SK-N-SH treated with all-trans-retinoic acid at 6 μM for 48 hours (cell line): ENCODE measurements around the gene CDK5R1.

Source experiments
- ARNTL ChIP-seq: fragments of 450-650 bp; formaldehyde crosslinking; IDR thresholded peaks from 2 replicates; pipeline ENCODE4 v1.5.0; 2020; ENCODE audit warnings: low read depth, mild to moderate bottlenecking, moderate library complexity, borderline replicate concordance
- BACH2 ChIP-seq: fragments of 250-450 bp; sonication (Bioruptor Pico); IDR thresholded peaks from 2 replicates; pipeline ENCODE4 v1.9.0; 2021; ENCODE audit warnings: mild to moderate bottlenecking, borderline replicate concordance
- GLIS3 ChIP-seq: fragments of 250-450 bp; sonication (Bioruptor Pico); IDR thresholded peaks from 2 replicates; pipeline ENCODE4 v1.5.0; 2020; ENCODE audit warnings: mild to moderate bottlenecking, moderate library complexity
- ISL1 ChIP-seq: fragments of 250-450 bp; sonication (Bioruptor Pico); IDR thresholded peaks from 2 replicates; pipeline ENCODE4 v2.1.2; 2022; ENCODE audit warnings: mild to moderate bottlenecking, moderate library complexity
- PATZ1 ChIP-seq: fragments of 250-450 bp; sonication (Bioruptor Pico); IDR thresholded peaks from 2 replicates; pipeline ENCODE4 v1.8.0; 2020; ENCODE audit warnings: mild to moderate bottlenecking, moderate library complexity, borderline replicate concordance
- SNAI2 ChIP-seq: fragments of 250-450 bp; sonication (Bioruptor Pico); IDR thresholded peaks from 2 replicates; pipeline ENCODE4 v1.5.0; 2020; ENCODE audit warnings: mild to moderate bottlenecking, moderate library complexity
- ZC3H10 ChIP-seq: fragments of 250-450 bp; sonication (Bioruptor Pico); IDR thresholded peaks from 2 replicates; pipeline ENCODE4 v1.5.1; 2021; ENCODE audit warnings: mild to moderate bottlenecking, moderate library complexity
- ZFP3 ChIP-seq: fragments of 250-450 bp; sonication (Bioruptor Pico); IDR thresholded peaks from 2 replicates; pipeline ENCODE4 v1.5.0; 2020; ENCODE audit warnings: mild to moderate bottlenecking, moderate library complexity
- ZNF70 ChIP-seq: fragments of 450-650 bp; formaldehyde crosslinking; IDR thresholded peaks from 2 replicates; pipeline ENCODE4 v1.5.0; 2020; ENCODE audit warnings: mild to moderate bottlenecking, moderate library complexity
- ZNF8 ChIP-seq: fragments of 450-650 bp; formaldehyde crosslinking; IDR thresholded peaks from 2 replicates; pipeline ENCODE4 v1.5.0; 2020; ENCODE audit warnings: mild to moderate bottlenecking, moderate library complexity
- TF ChIP-seq, protein P1 (sequence below): fragments of 250-450 bp; sonication (Bioruptor Pico); IDR thresholded peaks from 2 replicates; pipeline ENCODE4 v1.5.1; 2020; ENCODE audit warnings: low read depth, mild to moderate bottlenecking, moderate library complexity
- TF ChIP-seq, protein P2 (sequence below): fragments of 250-450 bp; sonication (Bioruptor Pico); IDR thresholded peaks from 2 replicates; pipeline ENCODE4 v1.8.0; 2021; ENCODE audit warnings: low read depth, mild to moderate bottlenecking, moderate library complexity, borderline replicate concordance
- TF ChIP-seq, protein P3 (sequence below): fragments of 250-450 bp; sonication (Bioruptor Pico); IDR thresholded peaks from 2 replicates; pipeline ENCODE4 v1.5.1; 2021; ENCODE audit warnings: mild to moderate bottlenecking, moderate library complexity

- TF ChIP-seq, protein P1, sequence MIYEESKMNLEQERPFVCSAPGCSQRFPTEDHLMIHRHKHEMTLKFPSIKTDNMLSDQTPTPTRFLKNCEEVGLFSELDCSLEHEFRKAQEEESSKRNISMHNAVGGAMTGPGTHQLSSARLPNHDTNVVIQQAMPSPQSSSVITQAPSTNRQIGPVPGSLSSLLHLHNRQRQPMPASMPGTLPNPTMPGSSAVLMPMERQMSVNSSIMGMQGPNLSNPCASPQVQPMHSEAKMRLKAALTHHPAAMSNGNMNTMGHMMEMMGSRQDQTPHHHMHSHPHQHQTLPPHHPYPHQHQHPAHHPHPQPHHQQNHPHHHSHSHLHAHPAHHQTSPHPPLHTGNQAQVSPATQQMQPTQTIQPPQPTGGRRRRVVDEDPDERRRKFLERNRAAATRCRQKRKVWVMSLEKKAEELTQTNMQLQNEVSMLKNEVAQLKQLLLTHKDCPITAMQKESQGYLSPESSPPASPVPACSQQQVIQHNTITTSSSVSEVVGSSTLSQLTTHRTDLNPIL (CRISPR knock-in tag), result no peak
- TF ChIP-seq BACH2 (CRISPR knock-in tag) (no peak), PATZ1 (CRISPR knock-in tag) (no peak), ZNF8 (CRISPR knock-in tag) (no peak), SNAI2 (CRISPR knock-in tag) (no peak), GLIS3 (CRISPR knock-in tag) (no peak), ZFP3 (CRISPR knock-in tag) (no peak), ARNTL (CRISPR knock-in tag) (no peak), ZC3H10 (CRISPR knock-in tag) (no peak), ISL1 (CRISPR knock-in tag) (no peak), ZNF70 (no peak)
- TF ChIP-seq, protein P2, sequence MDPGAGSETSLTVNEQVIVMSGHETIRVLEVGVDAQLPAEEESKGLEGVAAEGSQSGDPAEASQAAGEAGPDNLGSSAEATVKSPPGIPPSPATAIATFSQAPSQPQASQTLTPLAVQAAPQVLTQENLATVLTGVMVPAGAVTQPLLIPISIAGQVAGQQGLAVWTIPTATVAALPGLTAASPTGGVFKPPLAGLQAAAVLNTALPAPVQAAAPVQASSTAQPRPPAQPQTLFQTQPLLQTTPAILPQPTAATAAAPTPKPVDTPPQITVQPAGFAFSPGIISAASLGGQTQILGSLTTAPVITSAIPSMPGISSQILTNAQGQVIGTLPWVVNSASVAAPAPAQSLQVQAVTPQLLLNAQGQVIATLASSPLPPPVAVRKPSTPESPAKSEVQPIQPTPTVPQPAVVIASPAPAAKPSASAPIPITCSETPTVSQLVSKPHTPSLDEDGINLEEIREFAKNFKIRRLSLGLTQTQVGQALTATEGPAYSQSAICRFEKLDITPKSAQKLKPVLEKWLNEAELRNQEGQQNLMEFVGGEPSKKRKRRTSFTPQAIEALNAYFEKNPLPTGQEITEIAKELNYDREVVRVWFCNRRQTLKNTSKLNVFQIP (CRISPR knock-in tag), result no peak
- TF ChIP-seq, protein P3, sequence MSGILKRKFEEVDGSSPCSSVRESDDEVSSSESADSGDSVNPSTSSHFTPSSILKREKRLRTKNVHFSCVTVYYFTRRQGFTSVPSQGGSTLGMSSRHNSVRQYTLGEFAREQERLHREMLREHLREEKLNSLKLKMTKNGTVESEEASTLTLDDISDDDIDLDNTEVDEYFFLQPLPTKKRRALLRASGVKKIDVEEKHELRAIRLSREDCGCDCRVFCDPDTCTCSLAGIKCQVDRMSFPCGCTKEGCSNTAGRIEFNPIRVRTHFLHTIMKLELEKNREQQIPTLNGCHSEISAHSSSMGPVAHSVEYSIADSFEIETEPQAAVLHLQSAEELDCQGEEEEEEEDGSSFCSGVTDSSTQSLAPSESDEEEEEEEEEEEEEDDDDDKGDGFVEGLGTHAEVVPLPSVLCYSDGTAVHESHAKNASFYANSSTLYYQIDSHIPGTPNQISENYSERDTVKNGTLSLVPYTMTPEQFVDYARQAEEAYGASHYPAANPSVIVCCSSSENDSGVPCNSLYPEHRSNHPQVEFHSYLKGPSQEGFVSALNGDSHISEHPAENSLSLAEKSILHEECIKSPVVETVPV (CRISPR knock-in tag), result no peak
Measured at GRCh38 chr17:32514606-32515005, 27.8 kb downstream of the CDK5R1 start.
